ENCODE measurements around the gene DYRK3. TPM values are rescaled to one million over a fixed set of nuclear protein-coding genes. Genes with fewer than 3 reads are reported as not detected.
"Not testable (repeated sequence)": the region's sequence is repeated elsewhere in the genome, so short reads cannot be mapped to it uniquely, and the experiment has no call there.

The DYRK3 gene
- total and polyA plus RNA-seq, 8 donors = 6.1 to 11.8 (median 8.3) TPM

DNA sequence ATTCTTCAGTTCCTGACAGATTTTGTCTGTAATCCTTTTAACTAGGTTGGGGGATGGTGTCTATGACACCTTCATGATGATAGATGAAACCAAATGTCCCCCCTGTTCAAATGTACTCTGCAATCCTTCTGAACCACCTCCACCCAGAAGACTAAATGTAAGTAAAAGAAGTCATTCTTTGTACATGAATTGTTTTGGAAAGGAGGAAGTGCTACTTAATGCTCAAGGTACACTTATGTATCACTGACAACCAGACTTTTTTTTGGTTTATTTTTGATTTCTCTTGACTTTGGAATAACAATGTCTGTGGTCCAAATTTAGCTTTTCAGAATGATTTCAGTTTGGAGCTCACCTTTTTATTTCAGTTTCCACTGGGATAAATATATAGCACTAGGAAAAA, 2.3 kb downstream of the DYRK3 start:
- H3K27ac ChIP-seq = peak overlapping the region in 1 of 2 donors; percentile 37
- no peaks in the 10 kb centered on the region for H3K36me3 ChIP-seq
- intact Hi-C loops (cut with DNase I) = no loop called here
- H3K27me3 ChIP-seq = peaks cover 0 to 10% of the 10 kb centered on the region in 2 donors
- no peaks in the 10 kb centered on the region for H3K9me3 ChIP-seq
- TF ChIP-seq, protein P1, sequence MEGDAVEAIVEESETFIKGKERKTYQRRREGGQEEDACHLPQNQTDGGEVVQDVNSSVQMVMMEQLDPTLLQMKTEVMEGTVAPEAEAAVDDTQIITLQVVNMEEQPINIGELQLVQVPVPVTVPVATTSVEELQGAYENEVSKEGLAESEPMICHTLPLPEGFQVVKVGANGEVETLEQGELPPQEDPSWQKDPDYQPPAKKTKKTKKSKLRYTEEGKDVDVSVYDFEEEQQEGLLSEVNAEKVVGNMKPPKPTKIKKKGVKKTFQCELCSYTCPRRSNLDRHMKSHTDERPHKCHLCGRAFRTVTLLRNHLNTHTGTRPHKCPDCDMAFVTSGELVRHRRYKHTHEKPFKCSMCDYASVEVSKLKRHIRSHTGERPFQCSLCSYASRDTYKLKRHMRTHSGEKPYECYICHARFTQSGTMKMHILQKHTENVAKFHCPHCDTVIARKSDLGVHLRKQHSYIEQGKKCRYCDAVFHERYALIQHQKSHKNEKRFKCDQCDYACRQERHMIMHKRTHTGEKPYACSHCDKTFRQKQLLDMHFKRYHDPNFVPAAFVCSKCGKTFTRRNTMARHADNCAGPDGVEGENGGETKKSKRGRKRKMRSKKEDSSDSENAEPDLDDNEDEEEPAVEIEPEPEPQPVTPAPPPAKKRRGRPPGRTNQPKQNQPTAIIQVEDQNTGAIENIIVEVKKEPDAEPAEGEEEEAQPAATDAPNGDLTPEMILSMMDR (IDR thresholded peaks at IDR 0.05) = no peak
- H3K4me3 ChIP-seq = no peak overlapping the region
- DNase-seq (no peak), ATAC-seq (no peak)
- peaks cover 21 to 38% of the 10 kb centered on the region in 2 donors for H3K4me1 ChIP-seq

DNA sequence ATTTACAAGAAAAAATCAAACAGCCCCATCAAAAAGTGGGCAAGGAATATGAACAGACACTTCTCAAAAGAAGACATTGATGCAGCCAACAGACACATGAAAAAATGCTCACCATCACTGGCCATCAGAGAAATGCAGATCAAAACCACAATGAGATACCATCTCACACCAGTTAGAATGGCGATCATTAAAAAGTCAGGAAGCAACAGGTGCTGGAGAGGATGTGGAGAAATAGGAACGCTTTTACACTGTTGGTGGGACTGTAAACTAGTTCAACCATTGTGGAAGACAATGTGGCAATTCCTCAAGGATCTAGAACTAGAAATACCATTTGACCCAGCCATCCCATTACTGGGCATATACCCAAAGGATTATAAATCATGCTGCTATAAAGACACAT, 6.7 kb downstream of the DYRK3 start:
- intact Hi-C loops (cut with DNase I); H3K4me3 ChIP-seq; H3K9me3 ChIP-seq; H3K36me3 ChIP-seq; DNase-seq; H3K27me3 ChIP-seq; ATAC-seq; H3K4me1 ChIP-seq; H3K27ac ChIP-seq: not testable (repeated sequence)

DNA sequence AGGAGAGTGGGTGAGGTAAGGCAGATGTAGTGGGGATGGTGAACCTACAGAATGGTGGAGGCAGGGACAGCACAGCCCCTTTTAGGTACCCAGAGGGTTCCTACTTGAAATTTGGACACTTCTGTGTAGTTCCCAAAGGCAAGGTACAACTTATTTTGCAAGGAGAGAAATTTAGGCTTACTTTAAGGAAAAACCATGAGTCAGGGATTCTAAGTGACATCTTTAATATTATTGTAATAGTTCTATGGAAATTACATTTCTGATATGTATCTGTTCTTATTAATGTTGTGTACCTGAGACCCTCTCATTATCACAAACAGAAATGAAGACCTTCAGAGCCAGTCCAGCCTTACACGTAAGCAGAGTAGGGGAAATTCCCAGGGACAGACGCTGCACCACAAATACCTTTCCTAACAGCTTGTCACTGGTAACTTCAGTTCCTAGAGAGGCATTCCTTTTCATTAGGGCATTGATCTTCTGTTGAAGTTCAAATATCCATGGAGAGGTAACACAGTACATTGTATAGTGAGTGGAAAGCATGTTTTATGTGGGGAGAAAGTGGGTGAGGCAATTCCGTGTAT, 7.9 kb downstream of the DYRK3 start:
- Histone ChIP-seq H3K36me3 (peaks cover 0 to 16% of the 10 kb centered on the region in 2 donors), H3K4me3 (no peak overlapping the region), H3K27me3 (no peaks in the 10 kb centered on the region), H3K9me3 (no peaks in the 10 kb centered on the region), H3K4me1 (peaks cover 0 to under 1% of the 10 kb centered on the region in 2 donors), H3K27ac (no peak overlapping the region)
- DNase-seq (no peak), ATAC-seq (no peak)
- intact Hi-C loops (cut with DNase I) = no loop called here
- TF ChIP-seq, protein P1 (IDR thresholded peaks at IDR 0.05) = no peak

DNA sequence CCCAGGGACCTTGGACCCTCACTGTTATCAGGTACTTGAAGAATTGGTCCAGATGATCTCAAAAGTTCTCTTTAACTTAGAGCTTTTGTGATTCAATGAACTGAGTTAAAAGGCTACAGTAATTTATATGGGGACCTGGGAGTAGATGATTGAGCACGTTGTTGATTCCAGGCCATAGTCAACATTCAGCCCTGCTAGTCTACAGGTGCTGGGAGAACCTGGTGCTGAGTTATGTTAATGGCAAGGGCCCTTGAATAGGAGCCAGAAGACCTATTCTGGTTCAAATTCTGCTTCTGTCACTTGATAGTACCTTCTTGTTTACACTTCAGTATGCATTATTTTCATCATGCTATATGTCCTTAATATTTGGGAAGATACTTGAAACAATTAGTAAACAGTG, 11.2 kb downstream of the DYRK3 start:
- Histone ChIP-seq H3K9me3 (no peaks in the 10 kb centered on the region), H3K27ac (no peak overlapping the region), H3K36me3 (peaks cover 0 to 22% of the 10 kb centered on the region in 2 donors), H3K27me3 (no peaks in the 10 kb centered on the region), H3K4me1 (no peaks in the 10 kb centered on the region), H3K4me3 (no peak overlapping the region)
- DNase-seq (no peak), ATAC-seq (no peak)
- TF ChIP-seq, protein P1 (IDR thresholded peaks at IDR 0.05) = no peak
- intact Hi-C loops (cut with DNase I) = no loop called here

- TF ChIP-seq, protein P1 (IDR thresholded peaks at IDR 0.05) = no peak
- Histone ChIP-seq H3K27me3 (no peaks in the 10 kb centered on the region), H3K9me3 (no peaks in the 10 kb centered on the region), H3K4me3 (no peak overlapping the region), H3K4me1 (no peaks in the 10 kb centered on the region), H3K36me3 (peaks cover 0 to 22% of the 10 kb centered on the region in 2 donors), H3K27ac (no peak overlapping the region)
- ATAC-seq (no peak), DNase-seq (no peak)
- intact Hi-C loops (cut with DNase I) = no loop called here
Observed at GRCh38 chr1:206647224-206647623, 11.9 kb downstream of the DYRK3 start.
